ENCODE data around the gene CELA2B. TPM values are rescaled to one million over a fixed set of nuclear protein-coding genes. Genes with fewer than 3 reads are reported as not detected.

CELA2B gene
- total and polyA plus RNA-seq, 9 of the 15 experiments (the other 6 are each of a cell fraction or from before 2014, with no cell fraction given), result 0.25 to 2.1 (median 0.38) TPM; not detected in 5

- Histone ChIP-seq H3K36me3 (ENCODE audit: control insufficient read depth, insufficient read depth, low read length) (no peaks in the 10 kb centered on the region), H3K9me3 (replicated peaks; ENCODE audit: control insufficient read depth, insufficient read depth, low read depth, low read length) (no peaks in the 10 kb centered on the region), H3K27ac (ENCODE audit: extremely low read depth, low read depth, low read length) (no peak overlapping the region), H4K20me1 (replicated peaks; ENCODE audit: control insufficient read depth, insufficient read depth, low read length) (no peaks in the 10 kb centered on the region), H3K4me3 (no peak overlapping the region), H3K9ac (ENCODE audit: insufficient read depth in 1 of 2, low read depth in 2 of 2, low read length in 2 of 2) (no peak overlapping the region), H3K4me1 (replicated peaks in 1 of 2; ENCODE audit: control insufficient read depth in 2 of 2, insufficient read depth in 2 of 2, low read length in 2 of 2) (peaks cover 11 to 13% of the 10 kb centered on the region in 2 experiments), H2AFZ (ENCODE audit: low read depth, low read length) (peak overlapping the region; percentile 9; the same call in 1 of the 2 replicates), H3K4me2 (ENCODE audit: insufficient read depth, low read length) (no peak overlapping the region), H3K9me1 (ENCODE audit: control insufficient read depth, insufficient read depth, low read length) (no peaks in the 10 kb centered on the region), H3K27me3 (ENCODE audit: control insufficient read depth in 2 of 2, insufficient read depth in 2 of 2, low read length in 2 of 2) (no peaks in the 10 kb centered on the region), H3K79me2 (ENCODE audit: control insufficient read depth, insufficient read depth, low read length) (no peaks in the 10 kb centered on the region)
- BruUV-seq (replicated peaks), result no TSS peak
- in situ Hi-C loops (cut with MboI), result no loop called here
- CTCF ChIA-PET (ENCODE audit: low intra/inter-chr PET ratio), result no interaction called here
- POLR2A ChIA-PET, result interaction anchor here (0.8 kb wide), 1 partner anchor 282 kb away, joined by 3 read pairs; no protein-coding TSS in a partner anchor
- ATAC-seq (no peak), FAIRE-seq (no peak), DNase-seq (ENCODE audit: extremely low read depth in 1 of 4, low spot score in 3 of 4) (no peak)
- WGBS (ENCODE audit: insufficient coverage, low coverage, missing lambda C conversion rate), result 47% methylated on average over 10 of the region's 10 CpGs
- intact Hi-C loops (cut with micrococcal nuclease), result no loop called here
- peak; percentile 98 for TF ChIP-seq ZBTB40 (IDR thresholded peaks at IDR 0.05)
- TF ChIP-seq ZBTB40 (CRISPR knock-in tag; IDR thresholded peaks at IDR 0.05), result peak; percentile 93
- no peak for TF ChIP-seq TBP (optimal IDR thresholded peaks at IDR 0.05; ENCODE audit: low read depth, low read length)
- TF ChIP-seq NFIC (IDR thresholded peaks at IDR 0.05), result peak; percentile 54; the same call in 1 of the 2 replicates
Measured at GRCh38 chr1:15452866-15453571, 22.9 kb upstream of the CELA2B start.
